ENCODE data around the gene OBSL1.

OBSL1 gene

DNA sequence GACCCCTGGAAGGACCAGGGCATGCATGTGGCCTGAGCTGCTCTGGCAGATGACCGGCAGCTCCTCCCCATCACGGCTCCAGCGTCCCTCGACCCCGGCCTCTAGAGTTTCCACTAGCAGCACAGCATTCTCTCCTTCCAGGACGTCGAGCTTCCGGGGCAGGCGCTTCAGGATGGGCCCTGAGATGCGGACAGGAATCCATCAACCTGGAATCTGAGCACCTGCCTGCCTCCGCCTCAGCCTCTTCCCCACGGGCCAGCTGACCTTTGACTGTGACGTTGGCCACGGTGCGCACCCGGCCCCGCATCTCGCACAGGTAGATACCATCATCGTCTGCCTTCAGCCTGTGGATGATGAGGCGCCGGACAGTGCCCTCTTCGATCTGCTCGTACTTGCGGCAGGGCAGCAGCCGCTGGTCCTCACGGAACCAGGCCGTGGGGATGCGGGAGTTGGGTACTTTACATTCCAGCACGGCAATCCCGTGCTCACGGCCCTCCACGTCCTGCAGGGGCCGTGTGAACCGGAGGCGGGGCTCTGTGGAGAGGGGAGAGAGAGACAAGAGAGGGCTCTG is 3.5 kb downstream of the OBSL1 start:
- Histone ChIP-seq H3K27ac (ENCODE audit: low read depth, low read length) (no peak overlapping the region), H3K4me1 (ENCODE audit: control insufficient read depth in 5 of 5, insufficient read depth in 5 of 5, low read length in 5 of 5) (peaks cover 0 to 16% (median 11%) of the 10 kb centered on the region in 5 donors), H3K4me3 (ENCODE audit: low read depth in 1 of 5, low read length in 5 of 5) (no peak overlapping the region), H3K9me3 (ENCODE audit: control insufficient read depth in 5 of 5, low read length in 5 of 5) (no peaks in the 10 kb centered on the region), H3K36me3 (ENCODE audit: control insufficient read depth in 5 of 5, insufficient read depth in 5 of 5, low read length in 5 of 5) (peaks cover 0 to 36% (median 19%) of the 10 kb centered on the region in 5 donors), H3K9ac (ENCODE audit: low read length in 5 of 5) (no peak overlapping the region), H3K27me3 (ENCODE audit: control insufficient read depth in 5 of 5, insufficient read depth in 4 of 5, low read length in 5 of 5) (no peaks in the 10 kb centered on the region)

DNA sequence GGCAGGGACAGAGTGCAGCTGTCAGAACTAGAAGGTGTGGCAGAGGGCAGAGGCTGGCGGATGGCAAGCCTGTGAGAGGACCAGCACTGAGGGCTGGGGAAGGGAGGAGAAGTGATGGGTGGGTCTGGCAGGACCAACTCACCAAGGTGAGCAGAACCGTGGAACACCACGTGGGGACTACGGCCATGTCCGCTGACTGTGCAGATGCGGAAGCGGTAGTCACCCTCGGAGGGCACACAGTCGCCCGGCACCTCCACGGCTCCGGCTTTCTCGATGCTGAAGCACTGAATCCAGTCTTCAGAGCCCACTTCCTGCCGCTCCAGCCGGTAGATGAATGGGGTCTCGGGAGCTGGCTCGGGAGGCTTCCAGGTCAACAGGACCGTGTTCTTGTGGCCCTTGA is 4.2 kb downstream of the OBSL1 start:
- Histone ChIP-seq H3K4me3 (ENCODE audit: low read depth in 1 of 5, low read length in 5 of 5) (no peak overlapping the region), H3K36me3 (ENCODE audit: control insufficient read depth in 5 of 5, insufficient read depth in 5 of 5, low read length in 5 of 5) (peaks cover 0 to 43% (median 25%) of the 10 kb centered on the region in 5 donors), H3K9ac (ENCODE audit: low read length in 5 of 5) (no peak overlapping the region), H3K27me3 (ENCODE audit: control insufficient read depth in 5 of 5, insufficient read depth in 4 of 5, low read length in 5 of 5) (no peaks in the 10 kb centered on the region), H3K4me1 (ENCODE audit: control insufficient read depth in 5 of 5, insufficient read depth in 5 of 5, low read length in 5 of 5) (peaks cover 0 to 16% (median 11%) of the 10 kb centered on the region in 5 donors), H3K27ac (ENCODE audit: low read depth, low read length) (no peak overlapping the region), H3K9me3 (ENCODE audit: control insufficient read depth in 5 of 5, low read length in 5 of 5) (no peaks in the 10 kb centered on the region)

- H3K9ac ChIP-seq (ENCODE audit: low read length in 5 of 5): no peak overlapping the region
- H3K4me3 ChIP-seq (ENCODE audit: low read depth in 1 of 5, low read length in 5 of 5): no peak overlapping the region
- peaks cover 0 to 43% (median 28%) of the 10 kb centered on the region in 5 donors for H3K36me3 ChIP-seq (ENCODE audit: control insufficient read depth in 5 of 5, insufficient read depth in 5 of 5, low read length in 5 of 5)
- no peak overlapping the region for H3K27ac ChIP-seq (ENCODE audit: low read depth, low read length)
- H3K27me3 ChIP-seq (ENCODE audit: control insufficient read depth in 5 of 5, insufficient read depth in 4 of 5, low read length in 5 of 5): no peaks in the 10 kb centered on the region
- peaks cover 0 to 12% (median 9%) of the 10 kb centered on the region in 5 donors for H3K4me1 ChIP-seq (ENCODE audit: control insufficient read depth in 5 of 5, insufficient read depth in 5 of 5, low read length in 5 of 5)
- no peaks in the 10 kb centered on the region for H3K9me3 ChIP-seq (ENCODE audit: control insufficient read depth in 5 of 5, low read length in 5 of 5)
Measured at GRCh38 chr2:219566640-219567039, 4.7 kb downstream of the OBSL1 start.

GRCh38 chr2:219565130-219566080 is 5.9 kb downstream of the OBSL1 start:
- H3K36me3 ChIP-seq (ENCODE audit: control insufficient read depth in 5 of 5, insufficient read depth in 5 of 5, low read length in 5 of 5): peaks cover 0 to 43% (median 28%) of the 10 kb centered on the region in 5 donors

GRCh38 chr2:219563271-219563928 is 7.9 kb downstream of the OBSL1 start:
- H3K4me1 ChIP-seq (ENCODE audit: control insufficient read depth in 5 of 5, insufficient read depth in 5 of 5, low read length in 5 of 5): no peaks in the 10 kb centered on the region
- peaks cover 0 to 43% (median 28%) of the 10 kb centered on the region in 5 donors for H3K36me3 ChIP-seq (ENCODE audit: control insufficient read depth in 5 of 5, insufficient read depth in 5 of 5, low read length in 5 of 5)
- H3K4me3 ChIP-seq (ENCODE audit: low read depth in 1 of 5, low read length in 5 of 5): no peak overlapping the region
- no peaks in the 10 kb centered on the region for H3K9me3 ChIP-seq (ENCODE audit: control insufficient read depth in 5 of 5, low read length in 5 of 5)
- no peak overlapping the region for H3K27ac ChIP-seq (ENCODE audit: low read depth, low read length)
- H3K9ac ChIP-seq (ENCODE audit: low read length in 5 of 5): no peak overlapping the region
- no peaks in the 10 kb centered on the region for H3K27me3 ChIP-seq (ENCODE audit: control insufficient read depth in 5 of 5, insufficient read depth in 4 of 5, low read length in 5 of 5)

More at GRCh38 chr2:219565130-219566080, 5.9 kb downstream of the OBSL1 start:
- H3K27ac ChIP-seq (ENCODE audit: low read depth, low read length): no peak overlapping the region
- H3K27me3 ChIP-seq (ENCODE audit: control insufficient read depth in 5 of 5, insufficient read depth in 4 of 5, low read length in 5 of 5): no peaks in the 10 kb centered on the region
- H3K9me3 ChIP-seq (ENCODE audit: control insufficient read depth in 5 of 5, low read length in 5 of 5): no peaks in the 10 kb centered on the region
- H3K4me3 ChIP-seq (ENCODE audit: low read depth in 1 of 5, low read length in 5 of 5): no peak overlapping the region
- peaks cover 0 to 9% (median 6%) of the 10 kb centered on the region in 5 donors for H3K4me1 ChIP-seq (ENCODE audit: control insufficient read depth in 5 of 5, insufficient read depth in 5 of 5, low read length in 5 of 5)
- no peak overlapping the region for H3K9ac ChIP-seq (ENCODE audit: low read length in 5 of 5)

- no peak overlapping the region for H3K9ac ChIP-seq (ENCODE audit: low read length in 5 of 5)
- no peak overlapping the region for H3K27ac ChIP-seq (ENCODE audit: low read depth, low read length)
- no peaks in the 10 kb centered on the region for H3K4me1 ChIP-seq (ENCODE audit: control insufficient read depth in 5 of 5, insufficient read depth in 5 of 5, low read length in 5 of 5)
- H3K27me3 ChIP-seq (ENCODE audit: control insufficient read depth in 5 of 5, insufficient read depth in 4 of 5, low read length in 5 of 5): no peaks in the 10 kb centered on the region
- H3K36me3 ChIP-seq (ENCODE audit: control insufficient read depth in 5 of 5, insufficient read depth in 5 of 5, low read length in 5 of 5): peaks cover 0 to 38% (median 25%) of the 10 kb centered on the region in 5 donors
- H3K4me3 ChIP-seq (ENCODE audit: low read depth in 1 of 5, low read length in 5 of 5): no peak overlapping the region
- no peaks in the 10 kb centered on the region for H3K9me3 ChIP-seq (ENCODE audit: control insufficient read depth in 5 of 5, low read length in 5 of 5)
Measured at GRCh38 chr2:219562049-219563020, 9.0 kb downstream of the OBSL1 start.

DNA sequence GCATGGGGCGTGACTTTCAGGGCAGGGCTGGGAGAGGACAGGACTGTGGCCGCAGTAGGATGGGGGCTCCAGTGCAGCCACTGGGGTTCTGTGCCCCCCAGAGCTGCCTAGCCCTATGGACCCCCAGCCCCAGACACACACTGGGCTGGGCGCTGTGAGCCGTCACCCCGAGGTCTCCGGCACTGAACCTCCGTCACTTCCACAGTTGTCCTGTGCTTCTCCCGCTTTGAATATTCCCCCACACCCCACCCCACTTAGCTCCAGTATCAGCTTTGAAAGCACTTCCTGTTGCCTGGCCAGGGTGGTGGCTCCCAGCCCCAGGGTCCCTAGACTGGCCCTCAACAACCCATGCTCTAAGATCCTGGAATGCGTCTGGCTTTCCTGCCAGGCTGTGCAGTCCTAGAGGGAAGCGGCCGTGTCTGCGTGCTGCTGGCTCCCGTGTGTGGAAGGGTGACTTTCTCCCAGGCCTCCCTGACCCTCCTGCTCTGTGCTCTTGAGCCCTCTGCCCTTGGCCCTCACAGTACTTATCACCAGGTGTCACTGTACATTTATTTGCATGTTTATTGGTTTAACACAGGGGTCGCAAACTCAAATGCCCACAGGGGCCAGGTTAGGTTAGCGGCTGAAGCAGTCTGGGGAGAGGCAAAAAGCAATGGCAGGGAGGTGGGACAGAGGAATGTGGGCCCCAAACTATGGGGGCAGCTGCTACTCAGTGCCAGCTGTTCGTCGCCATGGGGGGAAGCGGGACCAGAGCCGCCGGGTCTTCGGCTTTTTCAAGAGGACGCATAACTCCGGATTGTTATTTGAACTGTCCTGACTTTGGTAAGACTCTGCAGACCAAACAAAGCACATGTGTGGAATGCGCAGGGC is 9.9 kb downstream of the OBSL1 start:
- peaks cover 0 to 33% (median 21%) of the 10 kb centered on the region in 5 donors for H3K36me3 ChIP-seq (ENCODE audit: control insufficient read depth in 5 of 5, insufficient read depth in 5 of 5, low read length in 5 of 5)
- H3K4me3 ChIP-seq (ENCODE audit: low read depth in 1 of 5, low read length in 5 of 5): no peak overlapping the region
- H3K9me3 ChIP-seq (ENCODE audit: control insufficient read depth in 5 of 5, low read length in 5 of 5): no peaks in the 10 kb centered on the region
- H3K27me3 ChIP-seq (ENCODE audit: control insufficient read depth in 5 of 5, insufficient read depth in 4 of 5, low read length in 5 of 5): no peaks in the 10 kb centered on the region
- no peak overlapping the region for H3K9ac ChIP-seq (ENCODE audit: low read length in 5 of 5)
- H3K4me1 ChIP-seq (ENCODE audit: control insufficient read depth in 5 of 5, insufficient read depth in 5 of 5, low read length in 5 of 5): no peaks in the 10 kb centered on the region
- no peak overlapping the region for H3K27ac ChIP-seq (ENCODE audit: low read depth, low read length)

DNA sequence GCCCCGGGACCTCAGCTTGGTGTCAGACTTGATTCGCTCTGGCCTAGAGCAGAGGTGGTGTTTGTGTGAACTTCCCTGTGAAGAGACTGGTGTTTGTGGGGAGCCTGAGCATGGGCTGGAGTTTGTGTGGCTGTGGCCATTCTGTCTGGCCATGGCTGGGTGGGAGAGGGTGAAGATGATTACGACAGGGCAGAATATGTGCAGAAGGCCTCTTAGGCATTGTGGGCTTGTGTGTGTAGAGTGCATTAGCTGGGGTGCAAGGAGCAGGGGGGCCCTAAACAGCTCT is 10.5 kb downstream of the OBSL1 start:
- Histone ChIP-seq H3K9me3 (ENCODE audit: control insufficient read depth in 5 of 5, low read length in 5 of 5) (no peaks in the 10 kb centered on the region), H3K4me3 (ENCODE audit: low read depth in 1 of 5, low read length in 5 of 5) (no peak overlapping the region), H3K27ac (ENCODE audit: low read depth, low read length) (no peak overlapping the region), H3K9ac (ENCODE audit: low read length in 5 of 5) (no peak overlapping the region), H3K4me1 (ENCODE audit: control insufficient read depth in 5 of 5, insufficient read depth in 5 of 5, low read length in 5 of 5) (no peaks in the 10 kb centered on the region), H3K36me3 (ENCODE audit: control insufficient read depth in 5 of 5, insufficient read depth in 5 of 5, low read length in 5 of 5) (peaks cover 0 to 31% (median 23%) of the 10 kb centered on the region in 5 donors), H3K27me3 (ENCODE audit: control insufficient read depth in 5 of 5, insufficient read depth in 4 of 5, low read length in 5 of 5) (no peaks in the 10 kb centered on the region)

Measured in subcutaneous abdominal adipose tissue (tissue), 5 donors.